PFSK-1 (cell line): ENCODE results near the gene SRRM5.

Experiments
- FOXP2 ChIP-seq: optimal IDR thresholded peaks from 2 replicates; pipeline ENCODE3; 2011; ENCODE audit warnings: borderline replicate concordance, control low read depth, inconsistent platforms; ENCODE audit not compliant: insufficient read depth; ENCODE audit errors: extremely low read length, extremely low read depth
- POLR2AphosphoS5 ChIP-seq: IDR thresholded peaks from 2 replicates; pipeline ENCODE4 v1.6.1; 2012; ENCODE audit warnings: low read depth, mild to moderate bottlenecking, control low read depth, low read length, moderate library complexity
- TAF1 ChIP-seq: IDR thresholded peaks from 2 replicates; pipeline ENCODE4 v1.6.1; 2012; ENCODE audit warnings: low read length, control low read depth, borderline replicate concordance; ENCODE audit not compliant: insufficient read depth
- TF ChIP-seq, protein P1 (sequence below), 2 experiments: IDR thresholded peaks; 2 replicates each; pipeline versions ENCODE4 v1.6.1 to v1.8.0; 2011 to 2012; ENCODE audit warnings: low read depth in 2 of 2, low read length in 2 of 2, control low read depth in 1 of 2, inconsistent platforms in 1 of 2, mild to moderate bottlenecking in 1 of 2, moderate library complexity in 1 of 2; ENCODE audit not compliant: insufficient read depth in 1 of 2

DNA sequence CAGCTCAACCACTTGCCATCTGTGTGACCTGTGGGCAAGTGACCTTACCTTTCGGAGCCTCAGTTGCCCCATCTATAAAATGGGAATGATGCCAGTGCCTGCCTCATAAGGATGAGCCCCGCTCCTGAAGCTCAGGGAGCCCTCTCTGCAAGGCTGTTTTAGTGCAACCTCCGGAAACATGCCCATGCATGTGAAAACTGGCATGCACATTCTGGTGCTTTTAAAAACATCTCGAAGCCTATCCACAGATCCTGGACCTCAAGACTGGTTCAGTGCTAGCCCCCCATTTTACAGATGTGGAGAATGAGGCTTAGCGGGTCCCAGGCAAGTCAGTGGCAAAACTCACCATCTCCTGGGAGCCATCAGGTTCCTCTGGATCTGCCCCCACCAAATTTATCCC lies 22.2 kb downstream of the SRRM5 start:
- TF ChIP-seq TAF1 (no peak), FOXP2 (no peak), POLR2AphosphoS5 (no peak)
- TF ChIP-seq, protein P1, sequence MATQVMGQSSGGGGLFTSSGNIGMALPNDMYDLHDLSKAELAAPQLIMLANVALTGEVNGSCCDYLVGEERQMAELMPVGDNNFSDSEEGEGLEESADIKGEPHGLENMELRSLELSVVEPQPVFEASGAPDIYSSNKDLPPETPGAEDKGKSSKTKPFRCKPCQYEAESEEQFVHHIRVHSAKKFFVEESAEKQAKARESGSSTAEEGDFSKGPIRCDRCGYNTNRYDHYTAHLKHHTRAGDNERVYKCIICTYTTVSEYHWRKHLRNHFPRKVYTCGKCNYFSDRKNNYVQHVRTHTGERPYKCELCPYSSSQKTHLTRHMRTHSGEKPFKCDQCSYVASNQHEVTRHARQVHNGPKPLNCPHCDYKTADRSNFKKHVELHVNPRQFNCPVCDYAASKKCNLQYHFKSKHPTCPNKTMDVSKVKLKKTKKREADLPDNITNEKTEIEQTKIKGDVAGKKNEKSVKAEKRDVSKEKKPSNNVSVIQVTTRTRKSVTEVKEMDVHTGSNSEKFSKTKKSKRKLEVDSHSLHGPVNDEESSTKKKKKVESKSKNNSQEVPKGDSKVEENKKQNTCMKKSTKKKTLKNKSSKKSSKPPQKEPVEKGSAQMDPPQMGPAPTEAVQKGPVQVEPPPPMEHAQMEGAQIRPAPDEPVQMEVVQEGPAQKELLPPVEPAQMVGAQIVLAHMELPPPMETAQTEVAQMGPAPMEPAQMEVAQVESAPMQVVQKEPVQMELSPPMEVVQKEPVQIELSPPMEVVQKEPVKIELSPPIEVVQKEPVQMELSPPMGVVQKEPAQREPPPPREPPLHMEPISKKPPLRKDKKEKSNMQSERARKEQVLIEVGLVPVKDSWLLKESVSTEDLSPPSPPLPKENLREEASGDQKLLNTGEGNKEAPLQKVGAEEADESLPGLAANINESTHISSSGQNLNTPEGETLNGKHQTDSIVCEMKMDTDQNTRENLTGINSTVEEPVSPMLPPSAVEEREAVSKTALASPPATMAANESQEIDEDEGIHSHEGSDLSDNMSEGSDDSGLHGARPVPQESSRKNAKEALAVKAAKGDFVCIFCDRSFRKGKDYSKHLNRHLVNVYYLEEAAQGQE (IDR thresholded peaks at IDR 0.05; ENCODE audit: insufficient read depth in 1 of 2, low read depth in 2 of 2, low read length in 2 of 2), result no peak
